ELR (cell line): ENCODE measurements around the gene APBB2.

ENCODE experiments used
- DNase-seq: peaks from one replicate; pipeline ENCODE4 v3.0.0-alpha.2; 2015; ENCODE audit warnings: low read depth

APBB2 gene

DNA sequence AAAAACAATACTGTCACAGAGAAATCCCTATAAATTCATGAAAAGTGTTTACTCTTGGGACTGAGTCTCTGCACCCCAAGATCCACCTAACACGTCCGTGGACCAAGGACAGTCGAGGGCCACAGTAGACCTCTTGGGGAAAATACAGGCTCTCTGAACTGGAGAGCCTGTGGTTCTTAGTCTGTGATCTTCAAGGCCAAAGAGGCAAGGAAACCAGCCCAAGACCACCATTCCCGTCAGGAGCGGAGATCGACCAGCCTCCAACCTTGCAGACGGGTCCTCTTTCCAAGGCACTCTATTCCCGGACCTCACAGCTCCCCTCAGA, 1.6 kb upstream of the APBB2 start:
- no peak for DNase-seq

DNA sequence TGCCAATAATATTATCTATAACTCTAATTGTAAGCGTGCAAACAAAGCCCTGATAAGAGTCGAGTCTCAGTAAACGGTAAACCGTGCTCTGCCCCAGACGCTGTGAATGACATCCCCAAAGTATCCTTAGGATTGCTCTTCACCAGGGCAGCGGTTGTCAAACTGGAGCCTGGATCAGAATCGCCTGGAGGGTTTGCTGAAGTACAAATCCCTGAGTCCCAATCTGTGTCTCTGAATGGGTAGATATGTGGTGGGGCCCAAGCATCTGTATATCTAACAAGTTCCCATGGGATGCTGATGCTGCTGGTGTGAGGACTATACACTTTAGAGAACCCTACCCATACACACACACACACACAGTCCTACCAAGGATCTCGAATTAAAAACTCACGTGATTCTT, 813 bp upstream of the APBB2 start:
- no peak for DNase-seq

DNA sequence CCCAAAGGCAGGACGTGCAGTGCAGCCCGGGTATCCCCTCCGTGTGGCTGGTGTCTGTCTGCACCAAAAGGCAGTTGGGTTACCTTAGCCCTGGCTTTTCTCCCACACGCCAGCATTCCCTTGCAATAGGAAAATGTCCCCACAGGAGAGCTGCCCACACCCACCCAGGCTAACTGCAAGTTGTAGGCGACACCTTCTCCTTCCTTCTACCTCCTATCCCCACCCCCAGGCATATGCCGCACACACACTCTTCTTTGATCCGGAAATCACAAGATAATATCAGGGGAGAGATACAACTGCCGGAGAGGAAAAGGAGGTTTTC, 444 bp upstream of the APBB2 start:
- DNase-seq = no peak

DNA sequence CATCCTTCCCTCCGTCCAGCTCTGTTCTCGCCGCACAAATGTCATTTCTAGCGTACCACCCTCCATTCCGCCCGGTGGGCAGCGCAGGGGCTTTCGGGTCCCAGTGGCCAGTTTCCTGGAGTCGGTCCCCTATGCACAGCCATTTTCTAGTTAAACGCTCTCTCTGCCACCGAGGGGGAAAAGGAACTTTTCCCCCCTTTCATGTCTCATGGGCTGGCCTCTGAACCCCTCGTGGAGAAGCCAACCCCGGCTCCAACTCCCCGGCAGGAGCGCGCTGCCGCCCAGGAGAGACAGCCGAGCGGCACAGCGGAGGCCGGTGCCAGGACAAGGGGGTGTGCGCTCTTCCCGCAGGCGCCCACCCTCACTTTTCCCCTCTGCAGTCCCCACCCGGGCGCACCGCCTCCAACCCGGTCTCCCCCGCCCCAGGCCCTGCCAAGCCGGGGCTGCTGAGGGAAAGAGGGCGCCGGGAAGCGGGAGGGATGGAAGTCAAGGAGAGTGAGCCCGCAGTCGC, 662 bp downstream of the APBB2 start:
- peak; percentile 42 for DNase-seq

DNA sequence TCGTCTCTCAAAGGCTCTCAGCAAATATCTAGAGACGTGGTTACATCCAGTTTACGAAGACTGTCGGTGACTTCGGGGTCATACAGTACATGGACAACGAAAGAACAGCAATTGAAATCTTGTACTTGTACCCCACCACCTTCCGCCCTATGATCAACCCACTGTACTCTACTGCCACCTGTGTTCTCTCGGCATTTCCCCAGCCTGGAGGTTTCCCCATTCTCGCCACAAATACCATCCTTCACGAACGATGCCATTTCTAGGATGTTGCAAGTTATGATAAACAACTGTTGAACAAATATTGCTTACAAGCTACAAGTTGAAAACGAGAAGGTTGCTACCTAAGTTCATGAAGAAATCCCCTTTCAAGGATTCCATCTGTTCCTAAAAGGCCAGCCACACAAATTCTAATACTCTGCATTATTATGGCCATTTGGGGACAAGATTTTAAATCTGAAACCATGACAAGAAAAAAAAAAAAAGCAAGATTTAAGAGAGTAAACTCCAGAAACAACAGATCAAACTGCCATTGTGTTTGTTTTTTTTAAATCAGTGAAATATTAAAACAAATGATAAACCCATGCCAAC, 1.6 kb downstream of the APBB2 start:
- DNase-seq = peak; percentile 80

DNA sequence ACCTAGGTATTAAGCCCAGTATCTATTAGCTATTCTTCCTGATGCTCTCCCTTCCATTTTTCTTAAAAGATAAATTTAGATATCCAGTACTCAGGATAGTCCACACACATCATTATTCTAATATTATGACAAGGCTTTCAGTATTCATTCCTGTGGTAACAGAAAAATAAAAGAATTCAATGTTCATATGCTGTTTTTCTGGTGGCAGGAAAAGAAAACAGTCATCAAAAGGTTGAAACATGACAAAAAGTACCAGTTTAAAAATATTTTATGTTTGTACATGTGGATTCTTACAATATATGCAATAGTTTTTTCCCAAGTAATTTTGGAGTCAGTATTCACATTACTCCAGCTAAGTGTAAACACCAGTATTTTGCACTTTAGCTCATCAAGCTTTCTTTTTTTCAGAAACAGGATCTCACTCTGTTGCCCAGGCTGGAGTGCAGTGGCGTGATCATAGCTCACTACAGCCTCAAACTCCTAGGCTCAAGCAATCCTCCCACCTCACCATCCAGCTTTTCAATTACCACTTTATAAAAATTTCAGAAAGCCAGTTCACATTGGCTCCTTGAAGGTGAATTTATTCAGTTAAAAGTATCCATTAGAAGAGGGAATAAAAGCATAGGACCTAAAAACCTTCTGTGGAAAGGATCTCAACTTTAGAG, 2.3 kb downstream of the APBB2 start:
- DNase-seq = no peak

DNA sequence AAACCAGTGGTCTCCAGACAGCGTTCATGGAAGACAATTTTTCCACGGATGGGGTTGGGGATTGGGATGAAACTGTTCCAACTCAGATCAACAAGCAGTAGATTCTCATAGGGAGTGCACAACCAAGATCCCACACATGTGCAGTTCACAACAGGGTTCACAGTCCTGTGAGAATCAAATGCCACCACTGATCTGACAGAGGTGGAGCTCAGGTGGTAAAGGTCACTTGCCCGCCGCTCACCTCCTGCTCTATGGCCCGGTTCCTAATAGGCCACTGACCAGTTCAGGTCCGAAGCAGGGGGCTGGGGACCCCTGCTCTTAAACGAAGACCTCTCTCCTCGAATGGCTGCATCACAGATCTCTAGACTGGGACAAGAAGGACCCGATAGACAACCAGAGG, 4.4 kb downstream of the APBB2 start:
- DNase-seq = no peak

DNA sequence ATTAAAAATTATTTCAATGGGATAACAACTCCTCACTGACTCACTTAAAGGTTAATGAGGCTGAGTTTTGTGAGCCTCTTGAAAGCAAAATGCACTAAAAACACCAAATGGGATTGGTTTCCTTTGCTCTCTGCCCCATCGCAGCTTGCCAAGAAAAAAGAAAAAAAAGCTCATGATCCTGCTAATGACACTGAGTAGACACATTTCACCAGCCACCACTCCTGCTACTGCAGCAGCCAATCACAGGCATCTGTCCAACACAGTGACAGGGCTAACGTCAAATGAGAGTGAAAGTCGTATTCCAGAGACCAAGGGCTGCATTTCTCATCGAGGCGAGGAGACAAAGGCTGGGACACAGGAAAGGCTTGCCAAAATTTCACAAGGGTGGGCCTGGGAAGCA, 5.2 kb downstream of the APBB2 start:
- peak; percentile 16 for DNase-seq

DNA sequence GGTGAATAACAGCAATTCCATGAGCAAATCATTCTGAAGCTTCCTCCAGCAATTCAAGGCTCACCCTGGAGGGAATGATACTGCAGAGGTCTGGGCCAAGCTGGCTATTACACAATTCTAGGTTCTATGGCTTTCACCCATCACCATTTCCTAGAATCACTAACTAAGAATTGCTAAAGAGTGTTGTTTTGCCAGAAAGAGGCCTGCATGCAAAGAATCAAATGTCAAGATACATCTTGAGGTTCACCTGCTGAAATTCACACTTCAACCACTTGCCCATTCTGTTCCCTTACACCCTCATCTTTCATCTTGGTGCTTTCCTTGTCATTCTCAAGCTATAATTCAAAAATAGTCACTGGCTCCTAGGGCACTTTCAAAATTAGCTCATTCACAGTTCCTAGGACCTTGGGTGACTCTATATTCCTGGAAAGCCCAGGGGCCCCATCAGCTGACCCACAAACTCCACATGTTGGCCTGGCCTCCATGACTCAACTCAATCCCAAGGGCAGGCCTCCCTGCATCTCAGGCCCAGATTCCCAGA, 7.0 kb downstream of the APBB2 start:
- DNase-seq = peak; percentile 40

DNA sequence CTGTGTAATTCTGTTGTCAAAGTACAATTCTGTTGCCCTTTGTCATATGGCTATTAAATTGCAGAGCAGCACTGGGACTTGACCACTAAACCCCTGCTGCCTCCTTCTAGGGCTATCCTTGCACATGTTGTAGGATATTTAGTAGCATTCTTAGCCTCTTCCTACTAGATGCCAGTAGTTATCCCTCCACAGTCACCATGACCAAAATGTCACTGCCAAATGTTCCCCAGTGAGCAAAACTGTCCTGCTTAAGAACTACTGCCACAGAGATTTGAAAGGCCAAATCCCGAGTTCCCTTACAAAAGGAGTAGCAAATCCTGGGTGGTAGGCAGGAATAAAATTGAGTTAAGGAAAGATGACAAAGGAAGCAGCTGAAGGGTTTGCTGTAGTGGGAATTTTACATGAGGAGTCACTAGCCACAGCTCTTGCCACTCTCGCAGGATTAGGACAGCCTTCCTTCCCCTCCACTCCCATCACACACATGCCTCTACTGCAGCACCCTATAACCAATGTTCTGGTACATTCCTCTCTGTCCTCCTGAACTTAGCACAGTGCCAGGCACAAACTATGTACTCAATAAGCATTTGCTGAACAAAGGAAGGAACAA, 8.4 kb downstream of the APBB2 start:
- DNase-seq = peak; percentile 49

DNA sequence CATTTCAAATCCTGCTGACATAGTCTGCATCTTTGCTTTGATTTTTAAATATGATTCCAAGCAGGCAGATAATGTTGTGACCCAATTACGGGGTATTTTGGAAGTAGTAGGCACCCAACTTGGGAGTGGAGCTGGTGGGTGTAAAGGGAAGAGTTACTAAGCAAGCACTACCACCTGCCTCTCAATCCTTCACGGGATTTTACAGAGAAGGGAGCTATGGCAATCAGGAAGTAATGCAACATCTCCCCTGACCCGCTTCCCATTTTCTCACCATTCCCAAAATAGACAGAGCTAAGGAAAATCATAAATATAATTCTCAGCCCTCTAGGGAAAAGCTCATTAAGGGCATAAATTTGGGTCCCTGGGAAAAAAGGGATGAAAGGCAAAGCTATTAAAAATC, 9.2 kb downstream of the APBB2 start:
- DNase-seq = no peak

DNA sequence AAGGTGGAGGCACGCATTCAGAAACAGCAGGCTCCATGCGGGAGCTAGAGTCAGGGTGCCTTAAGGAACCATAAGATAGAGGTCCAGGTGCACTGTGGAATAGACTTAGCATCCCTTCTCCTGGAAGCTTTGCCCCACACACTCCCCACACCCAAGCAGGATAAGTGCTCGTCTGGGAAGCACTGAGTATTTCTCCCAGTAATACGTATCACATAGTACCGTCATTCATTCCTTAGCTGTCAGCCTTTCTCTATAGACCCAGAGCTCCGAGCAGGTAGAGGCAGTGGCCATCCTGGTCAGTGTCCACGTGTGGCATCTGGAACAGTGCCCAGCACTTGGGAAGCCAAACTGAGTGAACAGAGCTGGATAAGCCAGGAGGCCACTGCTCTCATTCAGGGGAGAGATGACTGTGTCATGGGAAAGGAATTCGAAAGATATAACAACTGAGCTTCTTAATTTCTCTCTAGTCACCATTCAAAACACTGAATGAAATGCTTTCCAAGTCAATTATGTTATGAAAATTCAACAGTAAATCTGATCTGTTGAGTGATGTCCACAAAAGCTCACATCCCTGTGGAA, 9.9 kb downstream of the APBB2 start:
- DNase-seq = peak; percentile 89

DNA sequence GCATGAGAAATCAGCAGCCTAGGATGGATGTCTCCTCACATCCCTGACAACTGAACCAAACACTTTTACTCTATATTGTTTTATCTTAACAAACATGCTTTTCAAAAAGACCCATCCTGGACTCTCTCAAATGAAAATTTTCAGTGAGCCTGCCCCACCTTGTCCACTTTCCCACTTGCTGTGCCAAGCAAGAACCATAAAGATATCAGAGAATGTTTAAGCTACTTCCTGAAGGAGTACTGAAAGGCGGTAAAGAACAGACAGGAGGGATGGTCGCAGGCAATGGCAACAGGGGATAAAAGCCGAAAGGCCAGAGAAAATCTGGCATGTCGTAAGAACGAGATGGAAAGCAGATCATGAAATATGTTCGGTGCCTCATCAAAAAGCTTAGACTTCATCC, 10.5 kb downstream of the APBB2 start:
- DNase-seq = no peak

DNA sequence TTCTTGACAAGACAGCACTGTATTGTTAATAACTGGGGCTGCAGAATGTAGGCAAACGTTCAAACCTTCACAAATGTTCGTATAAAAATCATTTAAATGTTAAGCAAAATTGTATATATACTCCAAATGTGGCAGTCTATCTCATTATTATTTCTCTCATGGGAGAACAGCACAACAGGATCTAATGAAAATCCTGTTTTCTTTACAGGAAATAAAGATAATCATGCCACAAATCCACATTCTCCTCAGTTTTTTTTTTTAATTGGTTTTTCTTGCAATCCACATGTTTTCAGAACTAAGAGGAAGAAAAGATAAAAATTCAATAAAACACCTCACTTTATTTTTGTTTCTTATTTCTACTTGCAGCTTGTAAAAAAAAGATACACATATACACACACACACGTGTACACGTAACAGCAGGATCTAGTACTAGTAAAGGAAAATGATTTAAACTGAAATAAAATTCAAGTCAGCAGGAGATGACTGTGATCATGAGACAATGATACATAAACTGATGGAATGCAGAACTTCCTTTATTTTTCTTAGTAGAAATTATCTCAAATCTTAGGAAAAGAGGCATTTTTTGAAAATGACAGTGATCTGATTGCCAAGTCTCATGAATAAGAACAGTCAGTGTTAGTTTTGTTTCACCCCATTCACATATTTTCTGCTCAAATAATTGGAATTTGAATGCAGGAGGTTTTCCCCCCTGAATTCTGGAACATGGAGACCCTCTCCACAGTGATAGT, 11.3 kb downstream of the APBB2 start:
- DNase-seq = peak; percentile 66

DNA sequence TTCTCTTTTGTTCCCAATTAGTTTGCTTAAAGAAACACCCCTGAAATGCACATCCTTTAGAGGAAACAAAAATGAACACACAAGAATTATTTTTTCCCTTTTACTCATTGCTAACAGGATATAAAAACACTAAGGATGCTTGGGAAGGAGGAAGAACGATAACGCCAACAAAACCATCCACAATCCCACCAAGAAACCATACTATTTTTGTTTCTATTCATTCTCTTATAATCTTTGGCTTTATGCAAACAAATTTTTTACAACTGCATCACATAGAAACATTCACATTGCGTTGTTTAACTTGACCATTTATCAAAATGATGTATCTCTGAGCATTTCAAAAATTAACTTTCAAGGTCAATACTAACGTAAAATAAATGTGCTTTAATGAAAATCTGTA, 12.0 kb downstream of the APBB2 start:
- DNase-seq = no peak

DNA sequence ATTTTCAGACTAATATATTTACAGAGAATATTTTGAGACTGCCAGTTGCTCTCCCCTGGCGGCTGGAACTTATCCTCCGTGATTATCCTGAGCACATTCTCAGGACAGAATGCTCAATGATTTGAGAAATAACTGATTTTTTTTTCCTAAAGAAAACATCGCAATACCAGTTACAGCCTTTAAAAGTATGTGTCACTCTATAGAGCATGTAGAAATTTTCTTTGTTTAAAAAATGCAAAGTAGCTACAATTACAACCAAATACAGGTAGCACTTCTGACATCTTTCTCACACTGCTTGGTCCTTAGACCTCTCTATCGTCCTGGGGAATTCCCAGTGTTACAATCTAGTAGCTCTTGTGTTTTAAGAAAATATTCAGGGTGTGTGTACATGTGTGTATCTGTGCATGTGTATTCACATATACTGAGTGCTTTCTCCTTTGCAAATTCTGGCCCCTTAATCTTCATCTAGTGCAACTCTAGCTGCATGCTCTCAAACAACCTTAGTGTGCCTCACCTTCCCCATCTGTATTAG, 13.8 kb downstream of the APBB2 start:
- no peak for DNase-seq

DNA sequence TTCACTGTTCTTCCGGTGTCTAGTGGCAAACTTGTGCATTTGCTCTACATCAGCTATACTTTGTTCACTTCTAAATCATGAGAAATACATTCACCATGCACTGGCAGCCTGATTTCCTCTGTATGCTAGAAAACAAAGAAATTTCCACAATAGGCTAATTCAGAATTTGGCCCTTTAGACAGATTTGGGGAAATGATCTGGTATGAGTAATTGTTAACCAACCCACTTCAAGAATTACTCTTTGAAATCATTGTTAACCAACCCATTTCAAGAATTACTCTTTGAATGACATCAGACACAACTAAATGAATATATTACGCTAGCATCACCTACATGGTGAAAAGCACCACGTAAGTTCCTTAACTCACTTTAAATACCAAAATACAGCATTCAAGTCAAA, 14.6 kb downstream of the APBB2 start:
- DNase-seq = no peak

DNA sequence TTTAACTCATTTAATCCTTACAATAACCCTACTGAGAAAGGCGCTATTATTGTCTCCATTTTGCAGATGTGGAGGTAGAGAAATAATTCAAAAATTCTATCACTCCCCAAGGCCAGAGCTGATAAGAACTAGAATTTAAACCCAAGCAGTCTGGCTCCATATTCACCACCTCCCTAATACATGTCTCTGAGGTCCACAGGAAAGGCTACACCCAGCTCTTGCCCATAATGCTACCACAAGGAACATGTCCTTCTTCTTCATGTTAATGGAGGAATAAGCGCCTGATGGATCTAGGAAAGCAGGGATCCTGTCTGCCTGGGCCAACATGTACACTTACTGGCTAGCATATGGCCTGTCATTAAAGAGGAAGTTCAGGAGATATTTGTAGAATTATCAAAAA, 16.3 kb downstream of the APBB2 start:
- no peak for DNase-seq

DNA sequence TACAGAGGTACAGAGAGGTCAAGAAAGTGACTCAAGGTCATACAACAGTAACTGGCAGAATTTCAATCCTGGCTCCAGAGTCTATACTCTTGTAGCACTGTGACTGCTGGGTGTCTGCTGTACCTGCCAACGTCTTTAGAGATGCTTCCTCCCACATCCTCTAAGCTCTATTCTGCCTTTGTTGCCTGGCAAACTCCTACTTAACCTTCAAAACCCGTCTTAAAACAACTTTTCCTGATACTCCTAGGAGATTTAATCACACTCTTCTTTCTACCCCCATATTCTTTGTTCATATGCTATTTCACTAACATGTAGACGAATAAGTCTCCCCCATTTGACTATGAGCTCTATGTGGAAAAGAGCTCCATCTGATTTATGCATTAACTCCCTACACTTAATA, 16.8 kb downstream of the APBB2 start:
- DNase-seq = no peak

DNA sequence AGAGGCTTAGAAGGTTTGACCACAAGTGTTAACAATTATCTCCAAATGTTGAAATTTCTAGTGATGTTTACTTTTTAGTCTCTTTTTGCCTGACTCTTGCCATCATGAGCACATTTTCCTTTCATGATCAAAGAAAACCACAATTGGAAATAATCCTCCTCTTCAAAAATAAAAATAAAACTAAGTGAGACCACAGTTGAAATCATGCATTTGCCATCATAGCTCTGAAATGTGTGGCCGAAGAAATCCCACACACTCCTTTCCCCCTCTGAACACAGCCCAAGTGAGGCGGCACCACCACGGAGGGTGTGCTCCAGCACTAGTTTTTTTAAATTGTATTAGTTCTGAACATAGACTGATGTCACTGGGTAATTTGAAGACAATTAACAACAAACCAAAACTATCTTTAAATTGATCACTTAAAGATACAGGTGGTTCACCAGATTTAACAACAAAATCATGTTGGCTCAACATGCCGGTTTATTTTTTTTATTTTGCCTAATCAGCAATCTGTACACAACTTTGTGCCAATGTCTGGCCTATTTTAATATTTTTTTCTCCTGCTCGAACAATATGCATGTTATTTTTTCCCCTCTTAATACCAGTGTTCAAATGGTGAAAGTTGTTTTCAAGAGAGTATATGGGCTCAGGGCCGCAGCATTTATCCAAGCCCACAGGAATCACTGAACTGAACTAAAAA, 17.6 kb downstream of the APBB2 start:
- no peak for DNase-seq

DNA sequence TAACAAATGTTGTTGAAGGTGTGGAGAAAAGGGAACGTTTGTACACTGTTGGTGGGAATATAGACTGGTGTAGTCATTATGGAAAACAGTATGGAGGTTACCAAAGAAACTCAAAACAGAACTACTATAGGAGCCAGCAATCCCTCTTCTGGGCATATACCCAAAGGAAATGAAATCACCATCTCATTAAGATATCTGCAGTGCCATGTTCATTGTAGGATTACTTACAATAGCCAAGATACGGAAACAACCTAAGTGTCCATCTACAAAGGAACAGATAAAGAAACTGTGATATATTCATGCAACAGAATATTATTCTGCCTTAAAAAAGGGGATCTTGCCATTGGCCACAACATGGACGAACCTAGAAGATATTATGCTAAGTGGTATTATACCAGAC, 22.2 kb downstream of the APBB2 start:
- no peak for DNase-seq

DNA sequence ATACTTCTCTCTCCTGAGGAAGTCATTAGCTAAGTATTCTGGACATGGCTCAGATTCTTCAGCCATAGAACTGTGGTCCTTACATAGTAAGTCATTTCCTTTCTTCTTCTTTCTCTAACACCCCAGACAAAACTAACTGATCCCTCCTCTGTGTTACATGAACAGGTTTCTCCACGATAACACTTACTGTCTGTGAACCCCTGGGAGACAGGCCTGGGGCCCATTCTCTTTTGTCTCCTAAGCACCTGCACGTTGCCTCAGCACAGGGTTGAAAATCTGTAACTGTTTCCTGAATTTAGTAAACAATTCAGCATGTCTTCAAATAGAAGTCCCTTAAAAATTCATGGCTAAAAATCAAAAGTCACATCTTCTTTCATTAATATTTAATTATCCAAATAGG, 24.7 kb downstream of the APBB2 start:
- DNase-seq = no peak
